HG03060 (cell line): ENCODE data around the gene ARL3.
"Not testable (repeated sequence)": the region's sequence is repeated elsewhere in the genome, so short reads cannot be mapped to it uniquely, and the experiment has no call there.

ENCODE experiments used
- ATAC-seq: cut with Tn5 transposase; IDR thresholded peaks from one replicate; pipeline ENCODE4 v1.9.1; 2021; ENCODE audit warnings: low read depth, moderate number of reproducible peaks; ENCODE audit not compliant: unreplicated experiment

ARL3 gene

GRCh38 chr10:102740229-102740628 lies 26.0 kb upstream of the ARL3 start:
- ATAC-seq, result no peak

DNA sequence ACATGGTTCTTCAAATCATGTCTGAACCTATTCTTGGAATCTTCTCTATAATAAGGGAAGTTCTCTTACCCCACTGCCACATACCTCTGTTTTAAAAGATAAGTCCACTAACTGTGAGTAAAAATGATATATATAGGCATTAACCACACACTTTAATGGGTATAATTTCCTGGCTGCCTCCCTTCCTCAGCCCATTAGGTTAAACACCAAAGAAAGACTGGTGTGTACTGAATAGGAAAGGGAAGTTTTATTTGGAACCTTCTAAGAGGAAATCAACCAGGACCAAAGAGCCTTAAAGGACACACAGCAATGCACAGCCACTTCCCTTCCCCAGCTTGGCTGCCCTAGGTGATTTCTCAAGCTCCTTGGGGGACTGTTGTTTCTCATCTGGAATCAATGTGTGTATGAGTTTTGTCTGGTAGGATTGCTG lies 24.5 kb upstream of the ARL3 start:
- no peak for ATAC-seq

GRCh38 chr10:102735065-102735562 lies 20.9 kb upstream of the ARL3 start:
- no peak for ATAC-seq

DNA sequence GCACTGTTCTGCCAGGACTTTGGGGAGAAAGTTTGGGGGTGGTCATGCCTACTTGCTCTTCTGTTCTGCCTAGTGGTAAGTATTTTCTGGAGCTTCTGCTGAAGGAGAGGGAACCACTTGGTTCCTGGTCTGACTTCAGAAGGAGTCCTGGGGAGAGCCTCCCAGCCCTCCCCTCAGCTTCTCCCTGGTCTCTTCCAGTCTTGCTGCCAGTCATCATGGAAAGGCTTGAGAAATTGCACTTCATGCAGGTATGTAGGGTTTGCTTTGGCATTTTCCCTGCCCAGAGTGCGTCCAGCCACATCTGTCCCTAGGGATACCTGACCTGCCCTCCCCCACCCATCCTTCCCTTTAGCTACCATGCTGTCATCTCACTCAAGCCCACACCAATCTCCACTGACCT lies 18.5 kb upstream of the ARL3 start:
- no peak for ATAC-seq

- ATAC-seq, result no peak
Measured at GRCh38 chr10:102731222-102731800, 17.1 kb upstream of the ARL3 start.

DNA sequence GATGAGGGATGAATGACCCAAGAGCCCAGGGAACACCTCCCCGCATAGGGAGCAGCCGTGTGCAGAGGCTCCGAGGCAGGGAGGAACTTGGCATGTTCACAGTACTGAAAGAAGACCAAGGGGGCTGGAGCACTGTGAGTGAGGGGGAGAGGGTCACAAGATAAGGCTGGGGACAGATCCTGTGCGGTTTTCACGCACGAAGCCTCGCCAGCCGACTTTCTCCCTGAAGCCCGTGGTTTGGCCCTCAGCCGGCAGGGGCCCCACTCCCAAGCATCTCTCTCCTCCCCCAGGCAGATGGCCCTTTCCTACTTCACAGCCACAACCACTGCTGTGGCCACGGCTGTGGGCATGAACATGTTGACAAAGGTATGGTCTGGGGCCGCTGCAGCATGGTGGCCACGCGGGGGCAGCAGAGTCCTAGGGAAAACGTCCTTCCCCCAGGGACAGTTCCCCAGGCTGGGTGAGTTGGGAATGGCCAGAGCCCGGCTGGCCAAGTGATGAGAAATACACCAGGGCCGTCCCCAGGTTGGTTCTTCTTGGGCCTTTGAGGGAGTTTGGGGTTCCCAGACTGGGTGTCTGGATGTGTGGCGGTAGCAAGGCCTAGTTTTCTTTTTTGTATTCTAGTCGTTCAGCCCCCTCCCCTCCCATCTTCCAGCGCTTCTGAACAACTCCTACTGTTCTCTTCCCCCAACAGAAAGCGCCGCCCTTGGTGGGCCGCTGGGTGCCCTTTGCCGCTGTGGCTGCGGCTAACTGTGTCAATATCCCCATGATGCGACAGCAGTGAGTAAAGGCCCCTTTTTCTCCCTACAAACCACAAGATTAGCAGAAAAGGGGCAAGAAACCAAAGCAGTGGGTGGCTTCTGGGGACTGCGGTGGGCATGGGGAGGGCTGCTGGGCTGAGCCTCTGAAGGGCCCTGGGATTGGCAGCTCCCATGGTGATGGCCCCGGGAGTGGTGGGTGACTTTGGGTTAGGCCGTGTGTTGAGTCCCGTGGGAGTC lies 15.1 kb upstream of the ARL3 start:
- ATAC-seq, result no peak

GRCh38 chr10:102727037-102727818 lies 13.0 kb upstream of the ARL3 start:
- no peak for ATAC-seq

DNA sequence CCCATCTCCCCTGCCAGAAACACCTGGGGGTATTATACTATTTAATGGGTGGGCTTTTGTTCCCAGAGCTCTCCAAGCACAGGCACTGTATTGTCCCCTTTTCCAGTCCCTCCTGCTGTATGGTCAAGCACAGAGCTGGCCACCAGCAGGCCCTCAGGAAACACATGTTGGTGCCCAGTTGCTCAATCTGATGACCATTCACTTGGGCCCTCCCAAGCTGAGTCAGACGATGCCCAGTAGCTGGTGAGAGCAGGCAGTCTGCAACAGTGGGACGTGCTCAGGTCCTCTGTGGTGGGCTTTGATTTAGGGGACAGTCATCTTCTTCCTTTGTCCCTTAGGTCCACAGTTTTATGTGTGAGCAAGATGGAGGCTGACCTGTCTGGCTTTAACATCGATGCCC lies 12.1 kb upstream of the ARL3 start:
- no peak for ATAC-seq

DNA sequence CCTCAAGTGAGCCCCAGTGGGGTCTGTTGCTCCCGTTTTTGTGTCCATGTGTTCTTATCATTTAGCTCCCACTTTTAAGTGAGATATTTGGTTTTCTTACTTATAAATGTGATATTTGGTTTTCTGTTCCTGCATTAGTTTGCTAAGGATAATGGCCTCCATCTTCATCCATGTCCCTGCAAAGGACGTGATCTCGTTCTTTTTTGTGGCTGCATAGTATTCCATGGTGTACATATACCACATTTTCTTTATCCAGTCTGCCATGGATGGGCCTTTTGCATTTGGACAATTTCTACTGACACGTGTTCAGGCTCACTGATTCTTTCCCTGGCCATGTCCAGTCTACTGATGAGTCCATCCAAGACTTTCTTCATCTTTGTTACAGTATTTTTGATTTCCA lies 9.8 kb upstream of the ARL3 start:
- ATAC-seq, result no peak

GRCh38 chr10:102721954-102722353 lies 7.8 kb upstream of the ARL3 start:
- ATAC-seq, result no peak

GRCh38 chr10:102720775-102721301 lies 6.6 kb upstream of the ARL3 start:
- no peak for ATAC-seq

DNA sequence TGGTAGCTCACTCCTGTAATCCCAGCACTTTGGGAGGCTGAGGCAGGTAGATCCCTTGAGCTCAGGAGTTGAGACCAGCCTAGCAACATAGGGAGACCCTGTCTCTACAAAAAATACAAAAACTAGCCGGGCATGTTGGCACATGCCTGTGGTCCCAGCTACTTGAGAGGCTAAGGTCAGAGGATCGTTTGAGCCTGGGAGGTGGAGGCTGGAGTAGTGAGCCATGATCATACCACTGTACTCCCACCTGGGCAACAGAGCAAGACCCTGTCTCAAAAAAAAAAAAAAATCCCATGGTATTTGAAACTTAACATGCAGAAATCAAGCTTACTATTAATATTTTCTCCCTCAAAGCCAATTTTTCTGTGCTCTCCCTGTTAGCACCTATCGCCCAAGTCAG lies 6.1 kb upstream of the ARL3 start:
- no peak for ATAC-seq

DNA sequence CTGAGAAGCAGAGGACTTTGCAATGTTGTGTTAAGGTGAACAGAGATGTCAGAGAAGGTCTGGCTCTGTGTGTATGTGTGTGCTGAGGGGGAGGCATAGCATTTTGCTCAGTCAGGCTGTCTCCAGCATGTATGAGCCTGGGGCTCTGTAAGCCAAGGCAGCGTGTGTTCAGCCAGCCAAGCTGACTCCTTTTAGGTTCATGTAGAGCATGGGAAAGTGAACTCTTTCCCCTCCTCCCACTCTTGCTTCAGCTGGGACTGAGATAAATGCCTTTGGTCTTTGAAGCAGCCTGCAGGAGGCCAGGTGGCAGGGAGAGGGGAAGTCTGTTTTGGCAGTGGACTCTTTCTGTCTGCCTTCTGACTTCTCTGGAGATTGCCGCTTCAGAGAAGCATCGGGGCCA lies 4.0 kb upstream of the ARL3 start:
- ATAC-seq, result no peak

GRCh38 chr10:102716900-102717565 lies 2.8 kb upstream of the ARL3 start:
- ATAC-seq, result not testable (repeated sequence)

GRCh38 chr10:102715880-102716279 lies 1.7 kb upstream of the ARL3 start:
- no peak for ATAC-seq

DNA sequence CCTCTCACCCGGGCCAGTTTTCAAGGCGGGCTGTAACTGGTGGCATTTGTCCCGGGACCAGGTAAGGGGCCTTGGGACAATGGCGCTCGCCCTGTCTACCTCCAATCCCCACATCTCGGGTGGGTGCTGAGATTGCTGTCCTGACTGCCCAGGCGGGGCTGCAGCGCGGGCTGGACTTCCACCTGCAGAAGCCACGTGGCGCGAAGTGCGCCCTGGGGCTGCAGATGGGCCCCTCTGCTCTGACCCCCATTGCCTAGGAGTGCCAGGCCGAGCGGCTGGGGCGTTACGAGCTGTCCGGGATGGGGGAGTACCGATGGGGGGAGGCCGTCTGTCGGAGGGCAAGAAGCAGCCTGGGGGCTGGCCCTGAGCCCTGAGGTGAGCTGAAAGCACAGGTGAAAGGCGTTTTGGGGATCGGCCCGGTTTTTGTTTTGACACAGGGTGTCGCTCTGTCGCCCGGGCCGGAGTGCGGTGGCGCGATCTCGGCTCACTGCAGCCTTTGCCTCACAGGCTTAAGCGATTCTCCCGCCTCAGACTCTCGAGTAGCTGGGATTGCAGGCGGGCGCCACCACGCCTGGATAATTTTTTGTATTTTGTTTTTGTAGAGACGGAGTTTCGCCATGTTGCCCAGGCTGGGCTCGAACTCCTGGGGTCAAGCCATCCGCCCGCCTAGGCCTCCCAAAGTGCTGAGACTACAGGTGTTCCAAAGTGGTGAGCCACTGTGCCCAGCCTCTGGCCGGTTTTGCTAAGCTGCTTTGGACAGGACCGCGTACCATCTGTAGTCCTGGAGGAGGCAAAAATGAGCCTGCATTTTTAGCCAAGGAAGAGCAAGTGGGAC lies 641 bp upstream of the ARL3 start, which contains the start of gene SFXN2:
Gene SFXN2, plus strand, starts transcription at position 16 of the 835 bp plus-strand sequence. CDS start 12,001 bp downstream, outside the sequence.
- no peak for ATAC-seq

DNA sequence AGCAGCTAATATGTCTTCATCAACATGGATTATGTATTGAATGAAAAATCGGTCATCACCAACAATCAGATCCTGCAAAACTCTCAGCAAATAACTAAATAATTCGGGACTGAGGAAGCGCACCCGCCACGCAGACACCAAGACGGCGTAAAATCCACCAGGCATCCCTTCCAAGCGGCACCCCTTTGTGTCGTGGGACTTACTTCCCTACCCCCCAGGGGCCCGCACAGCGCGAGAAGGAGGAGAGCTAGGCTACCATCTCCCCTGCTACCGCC lies 721 bp downstream of the ARL3 start:
- no peak for ATAC-seq

DNA sequence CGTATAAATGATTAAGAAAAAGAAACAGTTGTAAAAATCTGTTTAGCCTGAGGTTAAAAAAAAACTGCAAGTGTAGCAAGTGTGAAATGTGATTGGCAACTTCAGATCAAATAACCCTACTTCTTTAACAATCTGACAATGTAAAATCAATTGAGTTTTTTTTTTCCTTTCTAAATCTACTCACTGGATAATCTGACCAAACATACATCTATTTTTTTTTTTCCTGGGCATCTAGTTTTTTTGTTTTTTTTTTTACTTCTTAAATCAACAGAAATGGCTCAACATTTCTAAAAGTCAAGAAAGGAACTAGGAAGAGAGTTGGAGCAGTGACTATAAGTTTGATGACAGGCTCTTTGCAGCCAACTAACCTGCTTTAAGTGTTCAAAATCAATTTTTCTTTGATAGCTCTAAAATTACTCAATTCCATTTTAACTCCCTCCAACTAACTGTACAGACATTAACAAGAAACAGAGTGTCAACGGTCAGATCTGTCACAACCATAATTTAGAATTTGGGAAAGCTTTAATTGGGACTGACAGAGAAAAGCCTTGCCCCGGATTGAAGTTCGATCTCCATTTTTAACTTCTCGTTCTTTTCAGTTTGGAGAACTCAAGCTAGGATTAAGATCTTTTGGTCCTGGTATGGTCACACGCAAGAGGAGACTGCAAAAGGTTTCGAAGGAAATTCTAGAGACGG lies 1.2 kb downstream of the ARL3 start:
- ATAC-seq, result no peak

- no peak for ATAC-seq
Measured at GRCh38 chr10:102712089-102712488, 2.1 kb downstream of the ARL3 start.
